H1 (cell line): ENCODE data around the gene MSI2. TPM values are rescaled to one million over a fixed set of nuclear protein-coding genes. Genes with fewer than 3 reads are reported as not detected.

Experiments
- CTCF ChIA-PET: fragments of 300-600 bp; sonication (Branson Sonifier 250); formaldehyde crosslinking; loops from one replicate; lab custom pipeline; 2021; ENCODE audit not compliant: partially characterized antibody; lab: Charles Lee
- POLR2A ChIA-PET: fragments of 300-600 bp; sonication (Branson Sonifier 250); formaldehyde crosslinking; loops from one replicate; lab custom pipeline; 2021; ENCODE audit warnings: inconsistent platforms; ENCODE audit not compliant: partially characterized antibody; lab: Charles Lee
- DNase-seq, 2 experiments: peaks; one replicate each; pipeline versions ENCODE4 v3.0.0 to v3.0.0-alpha.2; 2010 to 2022; ENCODE audit warnings: low spot score in 2 of 2, low read depth in 1 of 2, mixed read lengths in 1 of 2
- FAIRE-seq: peaks from 2 replicates; lab custom pipeline; 2011; peaks lifted over from hg19 to GRCh38; lab: Jason Lieb, UNC
- H2AFZ ChIP-seq: 2 replicates; pipeline ENCODE4 v1.8.1; 2012; ENCODE audit warnings: low read length, inconsistent platforms
- H2AK5ac ChIP-seq: 2 replicates; pipeline ENCODE4 v1.6.1; 2013; ENCODE audit warnings: low read depth, low read length
- H2BK120ac ChIP-seq: replicated peaks from 2 replicates; pipeline ENCODE3; 2013; ENCODE audit warnings: low read depth, low read length, inconsistent platforms
- H2BK12ac ChIP-seq: 2 replicates; pipeline ENCODE4 v1.6.1; 2013; ENCODE audit warnings: low read depth, low read length
- H2BK15ac ChIP-seq: 2 replicates; pipeline ENCODE4 v1.6.1; 2013; ENCODE audit warnings: low read length
- H2BK20ac ChIP-seq: 2 replicates; pipeline ENCODE4 v1.6.1; 2013; ENCODE audit warnings: low read length
- H2BK5ac ChIP-seq: 2 replicates; pipeline ENCODE4 v1.6.1; 2013; ENCODE audit warnings: low read depth, low read length
- H3K14ac ChIP-seq: 2 replicates; pipeline ENCODE4 v1.6.1; 2013; ENCODE audit warnings: inconsistent platforms; ENCODE audit not compliant: insufficient read length
- H3K18ac ChIP-seq: 2 replicates; pipeline ENCODE4 v1.6.1; 2013; ENCODE audit warnings: low read length; ENCODE audit errors: extremely low read depth
- H3K23ac ChIP-seq: 2 replicates; pipeline ENCODE4 v1.6.1; 2013; ENCODE audit warnings: inconsistent platforms; ENCODE audit not compliant: insufficient read length
- H3K23me2 ChIP-seq: 2 replicates; pipeline ENCODE4 v1.6.1; 2013; ENCODE audit warnings: low read depth, low read length
- H3K27ac ChIP-seq: 2 replicates; pipeline ENCODE4 v1.6.1; 2011; ENCODE audit warnings: low read depth, low read length, inconsistent platforms
- H3K27me3 ChIP-seq, 4 experiments: replicated peaks in 1 of 4; 1 replicate in 1 of 4; 2 replicates in 3 of 4; pipeline versions ENCODE4 v1.6.1 to v1.8.1; 2011 to 2013; ENCODE audit warnings: low read length in 3 of 4, mild to moderate bottlenecking in 3 of 4, inconsistent platforms in 2 of 4, mixed read lengths in 2 of 4, moderate library complexity in 1 of 4; ENCODE audit not compliant: control insufficient read depth in 3 of 4, insufficient read depth in 3 of 4; ENCODE audit errors: extremely low read depth in 1 of 4
- H3K36me3 ChIP-seq, 4 experiments: 2 replicates each; pipeline versions ENCODE4 v1.6.1 to v1.8.1; 2011 to 2013; ENCODE audit warnings: mild to moderate bottlenecking in 4 of 4, low read length in 3 of 4, moderate library complexity in 2 of 4, control low read depth in 1 of 4, inconsistent platforms in 1 of 4; ENCODE audit not compliant: insufficient read depth in 4 of 4, control insufficient read depth in 2 of 4
- H3K4ac ChIP-seq: replicated peaks from 2 replicates; pipeline ENCODE3; 2013; ENCODE audit warnings: low read length, low read depth, mixed read lengths, inconsistent platforms; ENCODE audit not compliant: insufficient read length
- H3K4me1 ChIP-seq, 4 experiments: replicated peaks in 1 of 4; 1 replicate in 1 of 4; 2 replicates in 3 of 4; pipeline versions ENCODE4 v1.6.1 to v1.8.1; 2011 to 2013; ENCODE audit warnings: low read length in 3 of 4, inconsistent platforms in 2 of 4, mixed read lengths in 1 of 4; ENCODE audit not compliant: insufficient read depth in 4 of 4, control insufficient read depth in 3 of 4
- H3K4me2 ChIP-seq, 2 experiments: 2 replicates each; pipeline versions ENCODE4 v1.6.1 to v1.8.1; 2011 to 2013; ENCODE audit warnings: low read depth in 2 of 2, low read length in 2 of 2, control low read depth in 1 of 2, inconsistent platforms in 1 of 2, mild to moderate bottlenecking in 1 of 2; ENCODE audit not compliant: insufficient read depth in 1 of 2
- H3K4me3 ChIP-seq, 4 experiments: fragments of 200-600, 300-600 bp in 1 of 4; sonication (generic), shearing (Covaris generic), sonication (Bioruptor Twin) in 1 of 4; 2 replicates each; pipeline versions ENCODE4 v1.5.1 to v1.8.1; 2011 to 2016; ENCODE audit warnings: low read length in 4 of 4, low read depth in 3 of 4, control low read depth in 2 of 4, inconsistent platforms in 2 of 4, mild to moderate bottlenecking in 2 of 4, mixed read lengths in 1 of 4, moderate library complexity in 1 of 4; ENCODE audit not compliant: insufficient read depth in 2 of 4; ENCODE audit errors: extremely low read depth in 1 of 4
- H3K56ac ChIP-seq: replicated peaks from 2 replicates; pipeline ENCODE3; 2013; ENCODE audit warnings: low read depth, mild to moderate bottlenecking, mixed read lengths, low read length, inconsistent platforms; ENCODE audit not compliant: insufficient read length
- H3K79me1 ChIP-seq: 2 replicates; pipeline ENCODE4 v1.6.1; 2013; ENCODE audit warnings: low read depth, low read length, control low read depth
- H3K79me2 ChIP-seq, 2 experiments: 2 replicates each; pipeline versions ENCODE4 v1.6.1 to v1.8.1; 2012 to 2013; ENCODE audit warnings: low read length in 2 of 2, mild to moderate bottlenecking in 2 of 2, inconsistent platforms in 1 of 2; ENCODE audit not compliant: insufficient read depth in 2 of 2, control insufficient read depth in 1 of 2
- H3K9ac ChIP-seq, 4 experiments: replicated peaks in 1 of 4; 1 replicate in 1 of 4; 2 replicates in 3 of 4; pipeline versions ENCODE4 v1.6.1 to v1.8.1; 2011 to 2013; ENCODE audit warnings: low read depth in 3 of 4, low read length in 3 of 4, control low read depth in 2 of 4, mild to moderate bottlenecking in 2 of 4, moderate library complexity in 2 of 4, inconsistent platforms in 1 of 4; ENCODE audit errors: extremely low read depth in 1 of 4
- H3K9me3 ChIP-seq, 2 experiments: 2 replicates each; pipeline versions ENCODE4 v1.6.1 to v1.8.1; 2012 to 2013; ENCODE audit warnings: mild to moderate bottlenecking in 2 of 2, moderate library complexity in 2 of 2, control low read depth in 1 of 2, inconsistent platforms in 1 of 2, low read depth in 1 of 2, low read length in 1 of 2, mixed read lengths in 1 of 2; ENCODE audit not compliant: insufficient read depth in 2 of 2
- H4K20me1 ChIP-seq, 2 experiments: replicated peaks in 1 of 2; 2 replicates each; pipeline versions ENCODE3 to v1.8.1; 2011 to 2013; ENCODE audit warnings: inconsistent platforms in 2 of 2, low read length in 2 of 2, mild to moderate bottlenecking in 1 of 2; ENCODE audit not compliant: insufficient read depth in 2 of 2, control insufficient read depth in 1 of 2
- H4K5ac ChIP-seq: 2 replicates; pipeline ENCODE4 v1.6.1; 2013; ENCODE audit warnings: low read length, low read depth, mixed read lengths, inconsistent platforms; ENCODE audit not compliant: insufficient read length
- H4K8ac ChIP-seq: 2 replicates; pipeline ENCODE4 v1.8.0; 2013; ENCODE audit warnings: mild to moderate bottlenecking, moderate library complexity, low read length, inconsistent platforms; ENCODE audit not compliant: insufficient read depth; ENCODE audit errors: extremely low read depth
- H4K91ac ChIP-seq: replicated peaks from 2 replicates; pipeline ENCODE3; 2013; ENCODE audit warnings: low read length, mixed read lengths, inconsistent platforms; ENCODE audit not compliant: insufficient read length
- CBX8 ChIP-seq: fragments of 300-800, 300-1000 bp; sonication (generic); IDR thresholded peaks from 2 replicates; pipeline ENCODE4 v1.7.1; 2016; ENCODE audit warnings: low read depth, low read length, borderline replicate concordance
- CEBPB ChIP-seq: IDR thresholded peaks from 2 replicates; pipeline ENCODE4 v1.6.1; 2012; ENCODE audit warnings: low read depth, low read length
- WGBS, 2 experiments: shearing (Covaris generic) in 1 of 2; methylation state at CpG; one replicate each; pipeline versions ENCODE4 v1.1.6 to v1.1.7; 2013 to 2015; ENCODE audit warnings: low lambda C conversion rate in 2 of 2, mixed read lengths in 2 of 2, inconsistent platforms in 1 of 2, low coverage in 1 of 2, missing lambda C conversion rate in 1 of 2; ENCODE audit not compliant: insufficient replicate concordance in 2 of 2, insufficient coverage in 1 of 2, insufficient read length in 1 of 2; ENCODE audit errors: extremely low coverage in 1 of 2, missing lambda C conversion rate in 1 of 2; 5-methylcytosine and 5-hydroxymethylcytosine counted together
- polyA plus RNA-seq, 7 experiments: library from polyadenylated mRNA; depleted of rRNA in 3 of 7; stranded (reverse) in 5 of 7; unstranded in 2 of 7; fragments of >200 nt in 5 of 7; fragments of 200-250 nt in 2 of 7; gene quantifications; 1 replicate in 5 of 7; 2 replicates in 1 of 7; 4 replicates in 1 of 7; pipeline versions ENCODE4 v1.2.1 to v1.2.3, GENCODE V29; 2011 to 2013; ENCODE audit warnings: missing spikeins in 2 of 7, mixed read lengths in 2 of 7
- total RNA-seq: library from RNA; stranded (reverse); fragmentation: NEBNext Ultra II Directional; extraction: Animal tissue kit (Norgen Biotek cat#: 25700); gene quantifications from 2 replicates; pipeline ENCODE4 v1.2.1, GENCODE V29; 2021

MSI2 gene
- total and polyA plus RNA-seq, 2 of the 8 experiments (the other 6 are each of a cell fraction or from before 2014, with no cell fraction given): 36.7 to 80.6 TPM

GRCh38 chr17:57559634-57560318 is 303.5 kb downstream of the MSI2 start:
- POLR2A ChIA-PET: interaction anchor here (0.7 kb wide), 1 partner anchor 217 kb away, joined by 3 read pairs; no protein-coding TSS in a partner anchor
- no peak overlapping the region for H2AK5ac ChIP-seq
- H3K4me2 ChIP-seq: no peak overlapping the region
- H3K23ac ChIP-seq: no peak overlapping the region
- no peaks in the 10 kb centered on the region; the same call in 1 of the 2 replicates for H3K23me2 ChIP-seq
- H3K27me3 ChIP-seq: 0 out of 7 replicates have a peak, but pooled peaks cover 0 to 2% (median 0%) of the 10 kb centered on the region in 4 experiments
- WGBS, 2 experiments: 89% methylated on average over 14 of the region's 14 CpGs; no CpG with 5 or more reads in 1 of the 2 experiments
- H2BK20ac ChIP-seq: no peak overlapping the region
- no peak overlapping the region for H3K14ac ChIP-seq
- H3K9me3 ChIP-seq: no peaks in the 10 kb centered on the region
- no peak overlapping the region for H2BK120ac ChIP-seq
- FAIRE-seq (no peak), DNase-seq (no peak)
- no peak overlapping the region for H2BK12ac ChIP-seq
- no peak overlapping the region for H3K27ac ChIP-seq
- H3K4me3 ChIP-seq: no peak overlapping the region
- H3K18ac ChIP-seq: no peak overlapping the region
- no peaks in the 10 kb centered on the region for H3K79me2 ChIP-seq
- H2AFZ ChIP-seq: no peak overlapping the region
- no peak overlapping the region; the same call in 1 of the 2 replicates for H2BK5ac ChIP-seq
- no peaks in the 10 kb centered on the region; the same call in 1 of the 2 replicates for H3K79me1 ChIP-seq
- no peak overlapping the region for H4K91ac ChIP-seq
- CTCF ChIA-PET: interaction anchor here (1.0 to 1.2 kb wide), 3 partner anchors 8 to 188 kb away, joined by 3 read pairs; no protein-coding TSS in a partner anchor
- TF ChIP-seq CEBPB (peak; percentile 49; the same call in 1 of the 2 replicates), CBX8 (no peak)
- H3K36me3 ChIP-seq: no peaks in the 10 kb centered on the region
- no peak overlapping the region; a peak in 1 of 7 replicates for H3K9ac ChIP-seq
- peaks cover 2 to 4% of the 10 kb centered on the region in 2 experiments for H4K20me1 ChIP-seq
- no peak overlapping the region for H2BK15ac ChIP-seq
- H3K56ac ChIP-seq: no peak overlapping the region
- no peak overlapping the region for H4K5ac ChIP-seq
- no peak overlapping the region for H4K8ac ChIP-seq
- peaks cover 0 to 9% (median 2%) of the 10 kb centered on the region in 4 experiments; a peak in 3 of 7 replicates for H3K4me1 ChIP-seq
- H3K4ac ChIP-seq: no peak overlapping the region
